HG02588 (cell line): Measurements from ENCODE around the gene RAB11FIP4.

Experiments used
- ATAC-seq: cut with Tn5 transposase; IDR thresholded peaks from one replicate; pipeline ENCODE4 v1.9.1; 2021; ENCODE audit warnings: mild to moderate bottlenecking, moderate library complexity; ENCODE audit not compliant: unreplicated experiment

The RAB11FIP4 gene

DNA sequence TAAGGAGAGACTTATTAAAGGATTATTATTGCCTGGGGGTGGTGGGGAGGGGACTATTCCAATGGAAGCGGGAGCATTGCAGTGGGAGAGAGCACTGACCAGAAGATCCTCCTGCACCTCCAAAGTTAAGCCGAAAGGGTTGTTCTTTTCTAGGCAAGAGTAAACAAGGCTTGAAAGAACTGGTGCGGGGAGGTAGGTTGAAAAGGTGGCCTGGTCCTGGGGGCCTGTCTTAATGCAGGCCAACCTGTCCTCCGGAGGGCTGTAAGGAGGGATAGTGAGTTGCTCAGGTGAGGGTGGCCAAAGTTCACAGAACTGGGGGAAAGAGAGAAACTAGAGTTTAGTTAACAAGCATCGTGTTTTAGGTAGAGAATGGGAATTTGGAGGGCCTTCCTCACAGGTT is 65.3 kb downstream of the RAB11FIP4 start:
- ATAC-seq, result no peak

DNA sequence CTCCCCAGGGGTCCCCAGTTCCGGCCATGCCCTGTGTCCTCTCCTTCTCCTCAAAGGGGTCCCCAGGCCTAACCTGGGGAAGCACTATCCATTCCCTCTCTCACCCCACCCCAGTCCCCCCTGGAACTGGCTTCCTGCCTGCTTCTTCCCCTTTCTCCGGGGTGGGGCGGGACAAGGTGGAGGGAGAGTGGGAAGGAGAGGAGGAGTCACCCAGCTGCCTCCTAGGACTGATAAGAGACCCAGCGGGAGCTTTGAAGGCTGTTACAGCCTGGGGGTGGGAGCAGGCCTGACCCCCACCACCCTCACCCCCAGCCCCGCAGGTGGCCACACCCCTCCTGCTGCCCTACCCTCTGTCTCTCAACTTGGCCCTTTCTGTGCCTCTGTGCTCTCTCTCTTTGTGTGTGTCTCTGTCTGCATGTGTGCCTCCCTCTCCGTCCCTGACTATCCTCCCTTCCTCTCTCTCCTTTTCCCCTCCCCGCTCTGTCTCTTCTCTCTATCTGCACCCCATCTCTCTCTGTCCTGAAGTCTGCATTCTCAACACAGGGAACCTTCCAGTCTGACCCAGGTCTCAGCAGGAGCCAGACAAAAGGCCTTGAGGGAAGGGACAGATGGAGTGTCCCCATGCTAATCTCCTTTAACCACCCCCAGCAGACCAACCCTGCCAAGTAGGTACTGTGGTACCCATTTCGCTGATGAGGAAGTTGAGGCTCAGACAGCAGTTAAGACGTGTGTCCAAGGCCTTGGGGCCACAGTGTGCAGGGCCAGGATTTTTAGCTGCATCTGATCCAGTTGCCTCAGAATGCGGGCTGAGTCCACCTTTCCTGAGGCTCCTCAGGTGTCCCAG is 66.1 kb downstream of the RAB11FIP4 start:
- no peak for ATAC-seq

DNA sequence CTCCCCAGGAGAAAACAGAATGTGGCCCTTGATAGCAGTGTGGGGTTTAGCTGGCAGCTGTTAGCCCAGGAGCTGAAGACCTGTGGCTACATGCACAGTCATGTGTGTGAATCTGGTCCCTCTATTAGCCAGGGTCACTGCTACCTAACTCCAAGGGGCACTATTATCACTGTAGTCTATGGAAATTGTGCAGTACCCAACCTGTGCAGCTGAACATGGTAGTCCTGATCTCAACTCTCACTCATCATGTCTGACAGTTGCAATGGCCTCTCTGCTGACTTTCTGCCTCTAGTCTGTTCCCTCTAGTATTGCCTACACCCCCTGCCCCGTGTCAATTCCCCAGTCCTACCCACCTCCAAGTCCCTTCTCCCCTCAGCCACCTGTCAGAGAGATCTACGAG is 67.4 kb downstream of the RAB11FIP4 start:
- no peak for ATAC-seq

DNA sequence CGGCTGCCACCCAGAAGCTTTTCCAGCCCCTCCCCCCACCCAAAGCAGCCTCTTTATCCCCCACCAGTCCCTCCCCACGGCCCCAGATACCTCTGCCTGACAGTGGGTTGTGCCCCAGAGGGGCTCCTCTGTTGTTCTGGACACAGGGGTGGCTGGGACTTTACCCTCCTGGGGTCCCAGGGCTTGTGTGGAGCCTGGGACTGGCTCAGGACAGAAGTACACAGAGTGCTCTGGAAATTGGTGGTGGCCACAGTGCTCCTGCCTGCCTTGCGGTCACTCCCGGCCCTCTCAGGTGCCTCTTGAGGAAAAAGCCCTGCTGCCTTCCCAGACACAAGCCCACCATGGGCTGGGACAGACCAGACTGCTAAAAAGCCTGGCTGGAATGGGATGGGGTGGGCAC is 68.2 kb downstream of the RAB11FIP4 start:
- no peak for ATAC-seq

DNA sequence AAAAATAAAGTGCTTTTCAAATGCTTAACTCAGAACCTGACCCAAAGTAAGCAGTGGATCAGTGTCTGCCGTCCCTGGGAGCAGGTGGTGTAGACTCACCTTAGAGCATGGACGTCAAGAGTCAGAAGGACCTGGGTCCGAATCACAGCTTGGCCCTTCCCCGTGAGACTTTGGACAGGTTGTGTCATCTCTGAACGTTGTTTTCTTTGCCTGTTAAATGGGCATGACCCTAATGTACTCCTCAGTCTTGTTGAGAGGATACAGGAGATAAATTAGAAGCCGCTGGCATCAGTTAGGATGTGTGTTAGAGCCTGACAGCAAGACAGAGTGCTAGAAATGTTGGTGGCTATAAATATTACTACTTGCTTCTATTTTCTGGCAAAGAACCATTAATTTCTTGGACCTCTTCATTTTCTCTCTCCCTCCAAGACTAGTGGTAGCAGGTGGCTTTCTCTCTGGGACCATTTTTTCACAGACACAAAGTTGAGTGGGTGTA is 68.8 kb downstream of the RAB11FIP4 start:
- ATAC-seq, result no peak

DNA sequence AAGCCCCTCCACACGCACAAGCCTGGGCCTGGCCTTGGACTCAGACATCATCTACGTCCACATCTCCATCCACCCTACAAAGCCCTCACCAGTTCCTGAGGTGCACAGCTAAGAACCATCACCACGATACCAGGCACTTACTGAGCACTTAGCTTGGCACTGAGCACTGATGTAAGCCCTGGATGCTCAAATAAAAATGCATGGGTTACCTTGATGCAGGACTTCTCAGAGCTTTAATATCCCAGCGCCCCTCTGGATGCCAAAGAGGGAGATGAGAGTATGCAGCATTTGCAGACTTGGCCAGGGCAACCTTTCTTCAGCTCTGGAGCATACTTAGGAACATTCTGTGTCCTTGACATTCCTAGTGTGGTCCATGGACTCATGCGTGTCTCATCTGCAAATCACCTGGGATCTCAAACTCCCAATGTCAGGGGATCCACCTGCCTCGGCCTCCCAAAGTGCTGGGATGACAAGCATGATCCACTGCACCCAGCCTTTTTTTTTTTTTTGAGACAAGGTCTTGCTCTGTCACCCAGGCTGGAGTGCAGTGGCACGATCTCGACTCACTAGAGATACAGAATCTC is 69.8 kb downstream of the RAB11FIP4 start:
- ATAC-seq, result no peak

DNA sequence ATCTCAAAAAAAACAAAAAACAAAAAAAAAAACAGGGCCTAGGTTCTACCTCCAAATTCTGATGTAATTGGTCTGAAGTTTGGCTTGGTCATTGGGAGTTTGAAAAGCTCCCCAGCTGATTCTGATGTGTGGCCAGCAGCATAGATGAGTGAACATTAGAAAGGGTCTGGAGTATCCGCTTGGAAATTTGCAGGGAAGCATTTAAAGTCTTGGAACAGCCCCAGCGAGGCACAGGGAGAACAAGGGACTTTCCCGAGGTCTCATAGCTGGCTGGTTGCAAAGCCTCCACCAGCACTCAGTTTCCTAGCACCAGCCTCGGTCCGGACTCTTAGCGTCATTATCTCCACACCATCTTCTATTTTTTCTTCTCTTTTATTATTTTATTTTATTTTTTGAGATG is 70.8 kb downstream of the RAB11FIP4 start:
- no peak for ATAC-seq

DNA sequence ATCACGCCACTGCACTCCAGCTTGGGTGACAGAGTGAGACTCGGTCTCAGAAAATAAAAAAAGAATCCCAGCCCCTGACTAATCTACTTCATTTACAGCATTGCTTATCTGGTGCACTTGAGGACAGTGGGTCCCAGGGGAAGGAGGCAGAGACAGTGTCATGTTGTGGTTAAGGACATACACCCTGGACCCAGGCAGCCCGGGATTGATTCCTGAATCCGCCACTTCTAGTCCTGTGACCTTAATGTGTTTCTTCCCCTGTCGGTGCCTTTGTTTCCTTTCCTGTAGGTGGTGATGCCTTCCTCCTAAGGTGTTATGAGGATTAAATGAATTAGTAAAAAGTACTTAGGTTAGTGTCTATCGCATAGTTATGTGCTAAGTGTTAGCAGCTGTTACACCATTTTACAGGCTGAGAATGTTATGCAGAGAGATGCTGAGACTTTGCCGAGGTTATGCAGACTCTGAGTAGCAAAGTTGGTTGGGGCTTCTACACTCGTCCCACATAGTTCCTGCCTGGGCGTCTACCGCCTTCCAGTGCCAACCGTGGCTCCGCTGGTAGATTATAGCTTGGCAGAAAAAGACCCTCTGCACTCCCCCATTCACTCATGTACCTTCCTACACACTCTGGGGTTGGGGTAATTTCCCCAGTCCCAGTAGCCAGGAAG is 74.8 kb downstream of the RAB11FIP4 start:
- ATAC-seq, result no peak

DNA sequence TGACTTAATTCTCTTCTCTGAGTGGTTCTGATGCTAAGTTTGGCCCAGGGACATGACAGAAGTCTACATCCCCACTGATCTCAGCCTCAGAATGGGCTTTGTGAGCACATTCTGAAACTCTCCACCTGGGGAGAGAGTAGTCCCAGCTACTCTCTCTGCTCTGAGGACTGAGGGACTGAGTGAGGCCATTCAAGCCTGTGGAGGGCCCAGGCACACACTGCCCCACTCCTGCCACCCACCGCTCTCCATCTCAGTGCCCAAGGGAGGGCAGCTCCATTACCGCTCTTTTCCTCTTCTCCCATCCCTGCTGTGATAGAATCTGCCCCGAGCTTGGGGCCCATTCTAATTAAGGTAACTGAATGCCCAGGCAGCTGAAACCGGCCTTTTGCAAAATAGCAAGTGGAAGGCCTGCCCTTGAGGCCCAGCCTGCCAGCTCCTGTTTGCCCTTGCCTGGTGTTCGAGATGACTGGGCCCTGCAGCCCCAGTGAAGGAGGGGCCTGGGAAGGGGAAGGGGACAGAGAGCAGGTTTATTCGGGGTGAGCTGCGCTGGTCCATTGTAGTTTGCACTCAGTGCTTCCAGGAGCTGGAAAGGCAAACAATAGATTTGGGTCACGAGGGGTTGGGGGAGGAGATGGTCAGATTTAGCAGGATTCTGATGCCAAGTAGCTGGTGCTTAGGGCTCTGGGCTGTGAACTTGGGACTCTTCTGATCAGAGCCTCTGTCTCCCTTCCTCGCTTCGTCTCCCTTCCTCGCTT is 76.2 kb downstream of the RAB11FIP4 start:
- no peak for ATAC-seq

DNA sequence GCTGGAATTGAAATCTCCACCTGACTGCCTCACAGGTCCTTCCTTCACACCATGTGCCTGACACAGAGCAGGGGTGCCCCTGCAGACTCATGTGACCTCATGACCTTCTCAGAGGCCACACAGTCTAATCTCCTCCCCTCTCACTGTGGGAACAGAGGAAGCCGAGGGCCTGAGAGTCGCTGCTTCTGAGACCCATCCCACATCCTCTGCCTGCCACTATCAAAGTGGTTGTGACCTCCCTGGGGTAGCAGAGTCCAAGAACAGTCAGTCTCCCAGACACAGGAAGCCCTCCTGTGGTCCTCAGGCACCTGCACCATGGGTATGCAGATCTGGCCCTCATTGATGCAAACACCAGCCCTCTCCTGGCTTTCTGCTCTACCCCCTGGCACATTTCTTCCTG is 78.5 kb downstream of the RAB11FIP4 start:
- no peak for ATAC-seq

DNA sequence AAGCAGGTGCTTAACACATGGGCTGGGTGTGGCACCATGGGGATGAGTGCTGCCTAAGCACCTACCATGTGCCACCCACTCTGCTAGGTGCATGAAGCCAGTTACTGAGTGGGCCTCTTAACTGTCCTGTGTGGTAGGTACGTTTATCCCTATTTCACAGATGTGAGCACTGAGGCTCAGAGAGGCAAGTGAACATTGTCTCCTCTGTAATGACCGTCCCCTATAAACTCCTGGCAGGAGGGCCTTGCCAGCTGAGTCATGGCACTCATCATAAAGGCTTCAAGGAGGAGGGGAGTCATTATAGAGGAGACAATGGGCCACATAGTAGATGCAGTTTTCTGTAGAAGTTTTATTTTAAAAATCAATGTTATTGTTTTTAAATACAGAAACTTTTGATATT is 79.1 kb downstream of the RAB11FIP4 start:
- no peak for ATAC-seq

DNA sequence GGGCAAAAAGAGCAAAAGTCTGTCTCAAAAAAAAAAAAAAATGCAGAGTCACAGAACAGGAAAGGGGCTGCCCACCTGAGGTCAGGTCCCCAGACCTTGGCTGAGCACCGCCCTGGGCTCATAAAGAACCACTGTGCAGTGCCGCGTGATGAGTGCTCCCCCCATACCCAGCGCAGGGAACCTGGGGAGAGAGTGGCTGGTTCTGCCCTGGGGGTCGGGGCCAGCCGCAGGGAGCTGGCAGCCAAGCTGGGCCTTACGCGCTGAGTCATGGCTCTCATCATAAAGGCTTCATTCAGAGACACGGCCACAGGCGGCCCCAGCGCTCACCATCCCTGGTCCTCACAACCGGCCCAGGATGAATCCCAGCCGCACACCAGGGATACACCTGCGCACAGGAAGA is 80.7 kb downstream of the RAB11FIP4 start:
- ATAC-seq, result no peak

DNA sequence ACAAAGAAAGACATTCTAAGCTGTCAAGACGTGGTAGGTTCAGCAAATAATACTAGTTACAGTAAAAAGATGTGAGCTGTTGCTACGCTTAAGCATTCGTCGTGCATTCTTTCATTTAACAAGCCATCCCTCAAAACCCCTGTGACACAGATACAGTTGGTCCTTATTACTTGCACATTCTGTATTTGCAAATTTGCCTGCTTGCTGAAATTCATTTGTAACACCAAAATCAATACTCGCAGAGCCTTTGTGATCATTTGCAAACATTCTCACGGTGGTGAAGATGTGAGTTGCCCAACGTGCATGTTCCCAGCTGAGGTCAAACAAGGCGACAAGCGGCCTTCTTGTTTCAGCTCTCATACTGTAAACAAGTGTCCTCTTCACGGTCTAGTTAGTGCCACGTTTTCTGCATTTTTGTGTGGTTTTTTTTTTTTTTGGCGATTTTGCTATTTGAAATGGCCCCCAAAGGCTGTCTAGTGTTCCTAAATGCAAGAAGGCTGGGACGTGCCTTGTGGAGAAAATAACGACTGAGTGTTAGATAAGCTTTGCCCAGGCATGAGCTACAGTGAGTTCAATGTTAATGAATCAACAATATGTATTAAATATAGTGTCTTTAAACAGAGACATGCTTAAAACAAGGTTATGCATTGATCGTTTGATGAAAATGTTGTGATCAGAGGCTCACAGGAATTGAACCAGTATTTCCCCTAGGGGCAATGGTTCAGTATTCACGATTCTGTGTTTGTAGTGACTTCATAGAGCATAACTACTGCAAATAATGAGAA is 84.1 kb downstream of the RAB11FIP4 start:
- ATAC-seq, result no peak

DNA sequence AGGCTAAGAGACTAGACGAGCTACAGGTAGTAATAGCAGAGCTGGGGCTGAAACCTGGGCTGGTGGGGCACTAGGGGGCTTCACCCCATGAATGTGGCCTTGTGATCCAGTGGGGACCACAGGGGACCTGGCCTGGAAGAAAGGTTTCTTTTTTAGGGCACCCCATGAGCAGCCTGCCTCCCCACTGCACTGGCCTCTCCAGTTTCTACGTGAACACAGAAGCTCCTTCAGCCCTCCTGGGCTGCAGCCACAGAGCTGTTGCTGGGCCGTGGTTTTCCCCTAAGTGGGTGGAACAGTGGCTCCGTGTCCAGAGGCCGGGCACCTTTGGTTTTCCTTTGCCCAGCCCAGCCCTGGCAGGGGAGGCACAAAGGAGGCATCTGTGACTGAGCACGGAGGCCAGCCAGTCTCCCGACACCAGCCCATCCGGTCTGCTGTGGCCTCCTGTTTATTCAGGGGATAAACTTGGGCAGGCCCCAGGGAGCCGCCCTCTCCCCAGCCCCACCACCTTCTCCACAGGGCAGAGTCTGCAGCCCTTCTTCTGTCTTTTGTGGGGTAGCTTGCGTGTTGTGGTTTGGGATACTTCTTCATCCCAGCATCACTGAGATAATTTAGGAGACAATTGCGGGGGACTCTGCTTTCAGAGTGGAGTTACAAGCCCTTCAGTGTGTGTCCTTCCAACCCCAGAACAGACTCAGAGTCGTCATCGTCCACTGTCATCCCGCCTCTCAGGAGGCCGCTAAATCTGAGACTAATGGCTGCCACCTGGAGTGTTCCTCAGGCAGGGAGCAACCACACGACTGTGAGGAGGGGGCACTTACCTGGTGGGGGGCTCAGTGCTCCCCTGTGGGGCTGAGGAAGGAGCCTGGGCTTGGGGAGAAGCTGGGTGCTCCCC is 85.3 kb downstream of the RAB11FIP4 start:
- ATAC-seq, result no peak

DNA sequence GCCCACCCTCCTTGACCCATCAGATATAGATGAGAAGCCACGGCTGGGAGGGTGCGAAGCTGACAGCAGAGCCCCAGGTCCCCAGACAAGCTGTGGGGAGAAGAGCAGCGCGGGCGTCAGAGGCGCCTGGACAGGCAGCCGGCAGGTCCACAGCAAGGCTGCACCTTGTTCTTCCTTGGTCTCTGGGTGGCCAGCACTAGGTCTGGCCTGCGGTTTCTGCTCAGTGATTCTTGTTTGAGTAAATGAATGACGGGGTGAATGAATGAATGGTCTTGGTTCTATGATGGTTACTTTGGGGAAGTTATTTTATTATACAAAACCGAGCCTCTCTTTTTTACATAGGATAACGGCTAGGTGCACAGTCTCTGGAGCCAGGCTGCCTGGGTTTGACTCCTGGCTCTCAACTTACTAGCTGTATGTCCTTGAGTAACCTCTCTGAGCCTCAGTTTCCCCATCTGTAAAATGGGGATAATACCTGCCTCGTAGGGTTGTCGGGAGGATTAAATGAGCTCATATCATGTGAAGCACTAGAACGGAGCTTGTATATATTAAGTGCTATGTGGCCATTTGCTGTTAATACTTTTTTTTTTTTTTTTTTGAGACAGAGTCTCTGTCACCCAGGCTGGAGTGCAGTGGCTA is 86.1 kb downstream of the RAB11FIP4 start:
- no peak for ATAC-seq

DNA sequence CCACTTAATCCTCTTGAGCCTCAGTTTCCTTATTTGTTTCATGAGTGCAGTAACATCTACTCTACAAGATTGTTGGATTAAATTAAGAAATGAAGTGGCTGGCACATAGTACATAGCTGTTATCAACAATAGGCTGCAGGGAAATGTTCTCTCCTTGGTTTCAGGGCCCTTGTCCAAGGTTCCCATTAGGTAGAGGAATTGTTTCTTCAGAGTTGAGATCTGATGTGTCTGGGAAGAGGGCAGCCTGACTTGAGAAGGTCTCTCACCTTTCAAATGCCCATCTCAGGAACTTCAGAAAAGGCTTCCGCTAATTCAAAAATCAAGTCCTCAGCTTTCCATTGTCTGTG is 87.6 kb downstream of the RAB11FIP4 start:
- no peak for ATAC-seq

DNA sequence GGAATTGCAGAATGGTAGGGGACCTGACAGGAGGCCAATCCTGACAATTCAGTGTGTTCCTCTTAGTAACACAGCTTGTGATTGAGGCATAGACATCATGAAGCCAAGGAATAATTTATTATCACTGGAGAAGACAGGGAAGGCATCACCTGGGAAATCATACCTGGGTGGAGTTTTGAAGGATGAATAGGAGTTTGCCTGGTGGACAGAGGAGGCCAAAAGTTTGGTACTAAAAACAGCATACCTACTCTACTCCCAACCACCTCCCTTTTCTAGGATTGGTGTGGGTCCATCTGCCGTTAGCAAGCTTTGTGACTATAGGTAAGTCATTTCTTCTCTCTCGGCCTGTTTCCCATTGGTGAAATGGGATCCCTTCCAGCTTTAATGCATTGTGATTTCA is 88.0 kb downstream of the RAB11FIP4 start:
- no peak for ATAC-seq

DNA sequence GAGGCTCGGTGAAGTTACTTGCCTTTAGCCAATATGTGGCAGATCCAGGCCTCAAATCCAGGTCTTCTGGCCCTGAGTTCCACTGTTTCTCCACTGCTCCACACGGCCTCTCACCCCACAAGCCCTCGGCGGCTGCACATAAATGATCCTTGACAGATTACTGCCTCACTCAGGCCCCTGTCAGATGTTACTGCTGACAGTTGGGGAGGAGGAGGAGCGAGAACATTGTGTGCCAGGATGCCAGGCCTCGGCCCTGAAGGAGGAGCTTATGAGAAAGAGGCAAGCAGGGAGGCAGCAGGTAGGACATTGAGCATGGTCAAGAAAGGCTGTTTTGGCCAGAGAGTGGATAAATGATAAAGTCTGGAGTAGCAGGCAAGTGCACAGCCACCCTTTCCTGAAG is 88.6 kb downstream of the RAB11FIP4 start:
- ATAC-seq, result no peak
